Measurements from ENCODE around the gene SRGAP2B.
"Not testable (repeated sequence)": the region's sequence is repeated elsewhere in the genome, so short reads cannot be mapped to it uniquely, and the experiment has no call there.

Gene SRGAP2B

DNA sequence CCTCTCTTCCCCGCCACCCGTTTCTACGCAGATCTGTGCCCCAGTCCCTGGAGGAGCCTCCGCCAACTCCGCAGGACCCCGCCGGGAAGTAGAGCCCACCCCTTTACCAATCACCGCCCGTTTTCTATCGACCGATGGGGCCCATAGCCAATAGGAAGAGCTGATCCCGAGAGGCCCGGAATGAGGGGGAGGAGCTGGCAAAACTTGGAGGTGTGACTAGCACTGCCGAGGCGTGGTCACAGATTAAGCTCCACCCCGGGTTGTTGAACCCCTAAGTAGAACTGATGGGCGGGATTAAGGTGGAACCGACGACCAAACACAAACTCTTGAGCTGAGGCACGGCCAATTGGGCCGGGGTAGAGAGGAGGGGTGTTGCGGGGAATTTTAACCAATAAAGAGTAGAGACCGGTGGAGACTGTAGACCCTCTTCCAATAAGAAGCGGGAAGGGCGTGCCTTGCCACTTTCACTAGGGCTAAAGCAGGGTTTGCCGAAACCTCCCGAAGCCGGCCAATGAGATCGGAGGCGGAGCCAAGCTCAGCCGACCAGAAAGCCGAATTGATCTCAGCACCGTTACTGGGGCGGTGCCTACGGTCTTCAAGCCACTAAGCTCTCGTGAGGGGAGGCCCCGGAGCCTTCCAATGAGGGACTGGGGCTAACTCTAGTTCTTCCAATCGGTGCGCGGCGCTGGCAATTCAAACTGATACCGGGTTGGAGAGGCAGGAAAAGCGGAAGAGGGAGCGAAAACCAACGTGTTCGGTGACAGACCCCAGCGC is at the start of gene SRGAP2B, which contains the start of gene FAM72D:
Gene SRGAP2B (minus strand): TSS at position 45 of the 774 bp plus-strand sequence. CDS start 2,427 bp downstream, outside the sequence.
Gene FAM72D (plus strand): TSS at position 691 of the 774 bp plus-strand sequence. CDS start 874 bp downstream, outside the sequence.
- DNase-seq; in situ Hi-C loops (cut with MboI; ENCODE audit: low pct_unique_long_range_greater_than_20kb, low sequenced_read_pairs): not testable (repeated sequence)

DNA sequence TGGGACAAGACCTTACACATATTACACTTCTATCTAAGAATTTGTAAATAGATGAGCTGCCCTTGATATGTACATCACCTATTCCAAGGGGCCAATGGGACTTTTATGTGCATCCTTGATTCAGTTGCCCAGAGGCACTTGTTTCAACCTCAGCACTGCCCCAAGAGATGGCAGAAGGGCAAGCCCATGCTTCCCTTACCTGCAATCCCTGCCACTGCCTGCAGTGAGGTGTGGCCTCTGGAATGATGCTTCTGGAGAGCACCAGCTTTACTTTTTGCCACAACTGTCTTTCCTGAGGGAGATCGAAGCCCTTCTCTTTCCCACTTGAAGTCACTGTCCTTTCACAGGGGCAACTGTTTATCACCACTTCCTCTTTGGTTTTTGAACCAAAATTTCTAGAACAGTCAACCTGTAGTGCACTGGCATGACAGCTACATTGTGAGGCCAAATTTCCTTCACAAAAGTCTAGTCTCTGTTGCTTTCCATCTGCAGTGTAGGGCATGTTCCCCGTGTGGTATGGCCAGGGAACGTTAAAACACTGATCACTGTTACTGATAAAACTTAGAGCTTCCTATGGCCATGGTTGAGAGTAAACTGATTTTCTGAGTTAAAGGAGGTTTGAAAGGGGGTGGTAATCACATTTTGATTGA is 49.3 kb upstream of the SRGAP2B start:
- DNase-seq; in situ Hi-C loops (cut with MboI; ENCODE audit: low pct_unique_long_range_greater_than_20kb, low sequenced_read_pairs): not testable (repeated sequence)

DNA sequence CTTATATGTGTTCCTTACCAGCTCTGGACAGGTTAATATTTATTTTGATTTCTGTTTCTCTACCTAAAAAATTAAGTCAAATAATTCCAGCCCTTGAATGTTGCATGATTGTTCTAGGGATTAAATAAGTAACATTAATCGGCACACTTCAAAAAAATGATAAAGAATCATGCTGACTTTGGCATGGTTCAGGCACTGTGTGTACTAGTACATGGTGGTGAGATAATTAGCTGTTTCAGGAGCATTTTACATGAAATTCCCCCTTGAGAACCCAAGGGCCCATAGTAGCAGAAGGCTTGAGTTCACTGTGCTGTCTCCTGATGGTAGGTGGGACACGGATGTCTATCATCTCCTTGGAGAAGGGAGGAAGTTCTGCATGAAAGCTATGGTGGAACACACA is 45.4 kb upstream of the SRGAP2B start:
- DNase-seq; in situ Hi-C loops (cut with MboI; ENCODE audit: low pct_unique_long_range_greater_than_20kb, low sequenced_read_pairs): not testable (repeated sequence)

DNA sequence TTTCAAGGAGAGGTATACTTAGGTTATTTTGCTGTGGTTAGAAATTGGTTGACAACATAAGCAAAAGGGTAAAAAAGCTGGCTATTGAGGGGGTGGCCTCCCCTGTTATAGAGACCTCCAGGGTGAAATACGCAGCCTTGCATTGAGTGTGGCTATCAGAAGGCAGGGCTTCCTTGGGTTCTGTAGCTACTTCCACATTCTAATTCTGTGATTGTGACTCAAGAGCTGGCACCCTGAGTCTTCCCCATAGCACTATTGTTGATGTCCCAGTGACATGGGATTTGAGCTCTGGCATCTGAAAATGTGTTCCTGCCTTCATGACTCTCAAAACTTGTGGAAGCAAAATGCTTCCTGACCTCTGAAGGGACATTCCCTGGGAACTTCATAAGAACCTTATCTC is 39.3 kb upstream of the SRGAP2B start:
- in situ Hi-C loops (cut with MboI; ENCODE audit: low pct_unique_long_range_greater_than_20kb, low sequenced_read_pairs); DNase-seq: not testable (repeated sequence)

DNA sequence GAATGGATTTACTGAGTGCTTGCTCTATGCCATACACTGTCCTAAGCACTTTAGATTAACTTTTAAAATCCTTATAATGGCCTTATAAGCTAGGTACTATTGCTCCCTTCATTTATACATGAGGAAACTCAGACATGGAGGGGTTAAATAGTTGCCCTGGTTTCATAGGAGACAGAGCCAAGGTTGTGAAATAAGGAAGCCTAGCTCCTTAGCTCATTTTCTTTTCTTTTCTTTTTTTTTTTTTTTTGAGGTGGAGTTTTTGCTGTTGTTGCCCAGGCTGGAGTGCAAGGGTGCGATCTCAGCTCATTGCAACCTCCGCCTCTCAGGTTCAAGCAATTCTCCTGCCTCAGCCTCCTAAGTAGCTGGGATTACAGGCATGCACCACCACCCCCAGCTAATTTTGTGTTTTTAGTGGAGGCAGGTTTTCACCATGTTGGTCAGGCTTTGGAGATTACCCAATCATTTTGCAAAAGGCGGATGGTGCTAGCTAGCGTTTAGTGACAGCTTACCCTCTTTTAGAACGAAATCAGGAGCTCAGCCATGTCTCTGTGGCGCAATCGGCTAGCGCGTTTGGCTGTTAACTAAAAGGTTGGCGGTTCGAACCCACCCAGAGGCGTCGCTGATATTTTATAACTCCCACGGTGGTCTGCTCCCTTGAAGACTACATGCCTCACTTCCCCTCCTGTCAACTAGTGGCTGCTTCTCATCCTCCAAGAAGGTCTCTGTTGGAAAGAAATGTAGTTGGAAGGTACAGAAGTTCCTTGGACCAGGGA is 33.8 kb upstream of the SRGAP2B start:
- in situ Hi-C loops (cut with MboI; ENCODE audit: low pct_unique_long_range_greater_than_20kb, low sequenced_read_pairs): not testable (repeated sequence)
- peak; percentile 56 for DNase-seq

DNA sequence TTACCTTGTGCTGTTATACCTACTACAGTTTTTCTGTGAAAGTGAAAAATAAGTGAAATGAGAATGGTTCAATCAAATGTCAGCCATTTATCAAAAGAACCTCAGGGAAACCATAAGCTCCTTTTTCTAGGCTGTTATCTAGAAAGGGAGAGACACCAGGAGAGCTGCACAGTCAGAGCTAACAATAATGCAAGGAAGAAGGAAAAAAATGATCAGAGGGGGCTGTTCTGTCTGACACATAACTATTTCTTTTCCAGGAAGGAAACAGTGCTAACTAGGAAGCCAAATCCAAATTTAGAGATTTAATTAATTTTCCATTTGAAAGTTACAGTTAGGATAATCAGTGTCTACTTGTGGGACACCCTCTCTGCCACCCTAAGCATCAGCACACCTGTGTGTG is 32.0 kb upstream of the SRGAP2B start:
- in situ Hi-C loops (cut with MboI; ENCODE audit: low pct_unique_long_range_greater_than_20kb, low sequenced_read_pairs); DNase-seq: not testable (repeated sequence)

DNA sequence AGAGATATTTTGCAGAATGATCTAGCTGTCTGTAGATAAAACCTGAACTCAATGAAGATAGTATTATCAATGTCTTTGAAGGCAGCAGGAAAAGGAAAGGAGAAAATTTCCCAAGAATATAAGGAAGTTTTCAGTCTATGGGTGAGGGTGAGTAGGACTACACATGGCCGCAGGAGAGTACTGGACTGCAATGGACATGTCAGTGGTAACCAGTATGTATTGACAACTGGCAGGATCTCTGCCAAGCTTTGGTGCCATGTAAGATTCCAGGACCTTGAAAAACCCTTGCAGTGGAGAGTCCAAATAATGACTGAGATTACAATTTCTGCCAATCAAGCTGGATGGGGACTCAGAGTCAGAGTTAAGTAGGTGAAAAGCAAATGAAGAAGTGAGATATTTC is 30.0 kb upstream of the SRGAP2B start:
- in situ Hi-C loops (cut with MboI; ENCODE audit: low pct_unique_long_range_greater_than_20kb, low sequenced_read_pairs); DNase-seq: not testable (repeated sequence)

DNA sequence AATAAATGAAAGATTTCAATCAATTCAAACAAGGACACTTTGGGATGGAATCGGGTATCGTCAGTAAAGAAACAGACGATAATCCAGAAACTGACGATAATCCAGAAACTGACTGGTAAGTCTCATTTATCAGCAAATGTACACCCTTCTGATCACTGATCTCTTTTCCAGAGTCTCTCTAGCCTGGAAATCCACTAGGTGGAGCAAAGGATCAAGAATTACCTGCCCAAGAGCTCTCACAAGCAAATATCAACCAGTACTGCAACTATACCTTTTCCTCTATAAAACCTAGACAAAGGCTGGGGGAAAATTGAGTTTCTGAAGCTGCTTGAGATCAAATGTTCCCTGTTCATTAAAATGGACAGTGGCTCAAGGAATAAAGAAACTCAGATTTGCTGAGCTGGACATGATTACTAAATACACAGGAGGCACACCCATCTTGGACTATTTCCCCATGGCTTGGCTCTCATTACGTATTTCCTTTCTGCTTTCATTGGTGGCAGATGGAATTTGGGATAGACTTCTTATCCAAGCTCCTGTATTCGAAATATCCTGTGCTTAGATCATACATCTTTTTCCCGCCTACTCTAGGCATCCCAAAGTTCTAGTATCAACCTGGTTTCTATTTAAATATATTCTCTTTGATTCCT is 29.0 kb upstream of the SRGAP2B start:
- in situ Hi-C loops (cut with MboI; ENCODE audit: low pct_unique_long_range_greater_than_20kb, low sequenced_read_pairs); DNase-seq: not testable (repeated sequence)

DNA sequence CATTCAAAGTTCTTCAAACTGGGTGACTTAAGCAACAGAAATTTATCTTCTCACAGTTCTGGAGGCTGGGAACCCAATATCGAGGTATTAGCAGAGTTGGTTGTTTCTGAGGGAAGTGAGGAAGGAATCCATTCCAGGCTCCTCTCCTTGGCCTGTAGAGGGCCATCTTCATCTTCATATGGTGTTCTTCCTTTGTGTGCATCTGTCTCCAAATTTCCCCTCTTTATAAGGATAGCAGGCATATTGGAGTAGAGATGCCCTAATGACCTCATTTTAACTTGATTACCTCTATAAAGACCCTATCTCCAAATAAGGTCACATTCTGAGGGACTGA is 27.9 kb upstream of the SRGAP2B start:
- DNase-seq; in situ Hi-C loops (cut with MboI; ENCODE audit: low pct_unique_long_range_greater_than_20kb, low sequenced_read_pairs): not testable (repeated sequence)

DNA sequence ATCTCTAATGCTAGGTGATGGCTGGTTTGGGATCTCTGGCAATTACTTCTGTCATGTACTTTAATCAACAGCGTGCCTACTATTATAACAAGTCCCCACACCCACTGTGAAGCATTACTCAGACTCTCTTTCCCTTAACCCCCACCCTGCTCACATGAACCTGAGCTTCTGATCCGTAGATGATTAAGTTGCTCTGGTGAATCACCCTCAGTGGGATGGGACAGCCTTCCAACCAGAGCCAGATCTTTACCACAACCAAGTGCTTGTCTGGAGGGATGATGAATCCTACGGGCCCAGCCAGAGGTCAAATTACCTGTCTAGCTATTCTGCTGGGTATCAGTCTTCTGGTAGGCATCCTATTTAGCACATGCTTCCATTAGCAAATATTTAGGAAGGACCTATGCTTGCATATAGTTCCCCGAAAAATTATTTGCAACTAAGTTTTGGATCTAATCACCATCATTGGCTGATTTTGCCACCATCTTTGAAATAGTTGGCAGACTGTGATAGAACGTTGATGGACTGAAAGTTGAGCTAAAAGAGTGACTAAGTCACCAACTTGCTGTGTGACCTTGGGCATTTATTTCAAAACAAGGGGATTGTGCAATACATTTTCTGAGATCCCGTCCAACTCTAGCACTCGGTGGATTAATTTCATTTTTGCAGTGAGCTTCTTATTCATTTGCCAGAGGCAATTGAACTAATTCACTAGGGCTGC is 27.4 kb upstream of the SRGAP2B start:
- DNase-seq; in situ Hi-C loops (cut with MboI; ENCODE audit: low pct_unique_long_range_greater_than_20kb, low sequenced_read_pairs): not testable (repeated sequence)

DNA sequence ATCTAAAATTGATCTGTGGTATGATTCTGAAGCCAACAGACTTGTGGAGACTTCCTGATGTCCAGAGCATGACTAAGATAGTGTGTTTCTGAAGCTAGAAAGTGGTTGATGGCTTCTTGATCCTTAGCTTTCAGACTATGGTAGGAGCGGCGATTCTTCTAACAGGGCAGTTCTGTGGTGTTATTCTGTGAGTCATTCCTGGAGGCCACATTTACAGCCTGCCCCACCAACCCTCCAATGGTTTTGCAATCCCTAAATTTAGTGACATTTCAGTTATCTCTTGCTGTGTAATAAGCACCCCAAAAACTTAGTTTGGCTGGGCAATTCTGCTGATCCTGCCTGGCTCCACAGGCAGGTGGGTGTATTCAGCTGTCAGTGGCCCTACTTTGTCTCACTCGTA is 24.7 kb upstream of the SRGAP2B start:
- in situ Hi-C loops (cut with MboI; ENCODE audit: low pct_unique_long_range_greater_than_20kb, low sequenced_read_pairs); DNase-seq: not testable (repeated sequence)

DNA sequence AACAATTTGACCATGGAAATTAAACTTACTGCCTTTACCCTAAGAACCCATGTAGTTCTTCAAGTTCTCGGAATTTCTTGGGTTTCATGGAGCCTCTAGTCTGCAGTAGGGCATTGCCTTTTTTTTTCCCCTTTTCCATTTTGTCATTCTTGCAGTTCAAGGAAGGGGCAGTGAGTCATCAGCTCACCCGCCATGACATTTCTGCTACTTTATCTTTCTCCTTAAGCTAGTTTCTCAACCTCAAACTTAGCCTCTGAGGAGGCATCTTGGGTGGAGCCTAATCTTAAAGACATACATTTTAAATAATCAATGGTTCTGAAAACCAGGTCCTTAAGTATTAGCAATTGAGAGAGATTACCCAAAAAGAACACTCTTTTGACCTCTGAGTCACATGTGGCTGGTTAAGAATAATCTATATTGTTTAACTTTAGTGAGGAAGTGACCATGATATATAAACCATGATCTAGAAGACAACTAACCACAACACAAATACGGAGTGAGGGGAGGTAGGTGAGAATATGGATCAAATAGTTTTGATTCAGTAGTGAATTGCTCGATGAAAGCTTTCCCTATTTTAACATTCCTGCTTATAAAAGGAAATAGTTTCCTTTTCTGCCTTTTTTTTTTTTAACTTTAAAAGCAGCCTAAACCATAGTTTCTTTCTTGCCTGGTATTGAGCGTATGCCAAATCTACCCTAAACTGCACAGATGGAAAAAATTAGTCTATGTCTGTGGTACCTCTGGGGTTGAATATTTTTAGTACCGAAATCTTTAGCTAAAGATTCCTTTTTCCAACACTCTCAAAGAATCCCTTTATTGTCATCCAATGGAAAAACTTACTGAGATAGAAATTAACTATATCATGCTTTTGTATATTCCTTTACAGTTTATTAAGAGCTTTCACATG is 20.7 kb upstream of the SRGAP2B start:
- in situ Hi-C loops (cut with MboI; ENCODE audit: low pct_unique_long_range_greater_than_20kb, low sequenced_read_pairs); DNase-seq: not testable (repeated sequence)

DNA sequence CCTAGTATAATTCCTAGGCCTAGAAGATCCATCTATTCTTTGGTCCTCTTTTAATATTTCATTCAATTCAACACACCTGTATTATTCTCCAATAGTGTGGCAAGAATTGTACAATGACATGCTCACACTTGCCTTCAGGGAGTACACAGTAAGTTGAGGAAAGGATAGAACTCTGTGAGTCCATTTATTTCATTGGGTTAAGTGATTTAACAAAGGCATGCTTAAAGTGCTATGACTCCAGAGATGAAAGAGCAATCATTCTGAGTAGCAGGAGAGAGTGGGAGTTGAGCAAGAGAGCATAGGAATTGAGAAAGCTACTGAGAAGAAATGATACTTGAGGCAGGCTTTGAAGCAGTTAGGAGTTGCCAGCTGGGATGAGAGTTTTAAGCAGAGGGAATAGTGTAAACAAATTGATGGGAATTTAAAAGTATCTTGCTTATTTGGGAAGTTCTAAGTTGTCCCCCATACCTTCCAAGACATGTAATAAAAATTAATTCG is 19.5 kb upstream of the SRGAP2B start:
- in situ Hi-C loops (cut with MboI; ENCODE audit: low pct_unique_long_range_greater_than_20kb, low sequenced_read_pairs); DNase-seq: not testable (repeated sequence)

DNA sequence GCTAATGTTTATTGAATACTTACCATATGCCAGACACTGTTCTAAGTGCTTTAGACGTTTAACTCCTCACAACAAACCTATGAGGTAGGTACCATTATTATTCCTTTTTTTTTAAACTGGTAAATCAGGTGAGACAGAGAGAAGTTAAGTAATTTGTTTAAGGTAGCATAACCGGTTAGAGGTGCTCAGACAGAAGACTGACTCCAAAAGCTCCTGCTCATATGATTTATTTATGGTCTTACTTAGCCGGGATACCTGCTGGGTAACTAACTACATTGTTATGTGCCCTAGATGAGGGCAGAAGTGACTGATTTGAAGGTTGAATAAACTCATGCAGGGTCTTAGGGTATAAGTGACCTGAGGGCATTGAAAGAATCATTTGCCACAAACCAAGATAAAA is 17.6 kb upstream of the SRGAP2B start:
- in situ Hi-C loops (cut with MboI; ENCODE audit: low pct_unique_long_range_greater_than_20kb, low sequenced_read_pairs); DNase-seq: not testable (repeated sequence)

DNA sequence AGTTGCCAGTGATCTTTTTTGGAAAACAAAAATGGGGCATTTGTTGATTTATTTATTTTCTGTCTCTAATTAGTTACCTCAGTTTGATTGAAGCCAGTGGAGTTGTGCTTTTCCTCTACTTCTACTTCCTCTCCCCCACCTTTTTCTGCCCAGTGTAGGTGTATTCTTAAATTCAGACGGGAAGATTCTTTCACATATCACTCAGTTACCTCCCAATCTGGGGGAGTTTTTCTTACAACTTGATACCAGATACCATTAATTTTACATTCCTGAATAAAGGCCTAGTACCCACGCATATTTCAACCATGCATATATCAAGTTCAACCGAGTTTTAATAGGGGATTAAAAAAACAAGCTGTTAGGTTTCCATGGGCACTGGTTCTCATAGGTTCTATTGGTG is 16.5 kb upstream of the SRGAP2B start:
- DNase-seq; in situ Hi-C loops (cut with MboI; ENCODE audit: low pct_unique_long_range_greater_than_20kb, low sequenced_read_pairs): not testable (repeated sequence)

DNA sequence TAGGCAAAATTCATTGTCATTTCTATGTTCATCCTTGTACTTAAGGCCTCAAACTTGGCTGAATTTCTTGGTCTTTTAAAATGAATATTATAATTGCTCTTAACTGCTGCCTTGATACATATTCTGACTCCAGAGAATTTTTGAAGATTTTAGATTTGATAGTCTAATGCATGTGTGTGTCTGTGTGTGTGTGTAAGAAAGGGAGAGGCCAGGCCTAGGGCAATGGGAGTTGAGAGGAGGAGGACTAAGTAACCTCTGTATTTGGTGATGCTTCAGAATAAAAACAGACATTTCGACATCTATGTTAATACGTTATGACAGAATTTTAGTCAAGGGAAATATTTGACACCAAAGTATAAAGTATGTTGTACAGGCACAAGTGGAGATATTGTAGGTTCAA is 8.2 kb upstream of the SRGAP2B start:
- in situ Hi-C loops (cut with MboI; ENCODE audit: low pct_unique_long_range_greater_than_20kb, low sequenced_read_pairs); DNase-seq: not testable (repeated sequence)

DNA sequence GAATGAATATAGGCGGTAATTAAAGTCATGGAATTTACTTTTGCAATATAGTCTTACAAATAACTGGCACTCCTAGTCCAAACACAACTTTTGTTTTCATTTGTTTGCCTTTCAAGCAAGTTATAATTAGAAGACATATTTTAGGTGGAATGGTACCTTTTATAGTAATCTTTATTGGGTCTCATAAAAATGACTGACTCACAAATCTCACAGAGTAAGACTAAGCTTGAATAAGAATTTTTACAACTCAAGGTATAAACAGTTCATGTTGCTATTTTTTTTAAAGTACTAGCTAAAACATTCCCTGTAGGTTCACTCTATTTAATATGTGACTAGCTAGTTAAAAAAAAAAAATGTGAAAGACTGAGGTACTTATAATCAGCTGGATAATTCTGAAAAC is 6.6 kb upstream of the SRGAP2B start:
- in situ Hi-C loops (cut with MboI; ENCODE audit: low pct_unique_long_range_greater_than_20kb, low sequenced_read_pairs): not testable (repeated sequence)

More for the DNA sequence above, 6.6 kb upstream of the SRGAP2B start:
- DNase-seq: not testable (repeated sequence)

Measured in KBM-7 (cell line).